Measurements from ENCODE around the gene NAA20.

The NAA20 gene

DNA sequence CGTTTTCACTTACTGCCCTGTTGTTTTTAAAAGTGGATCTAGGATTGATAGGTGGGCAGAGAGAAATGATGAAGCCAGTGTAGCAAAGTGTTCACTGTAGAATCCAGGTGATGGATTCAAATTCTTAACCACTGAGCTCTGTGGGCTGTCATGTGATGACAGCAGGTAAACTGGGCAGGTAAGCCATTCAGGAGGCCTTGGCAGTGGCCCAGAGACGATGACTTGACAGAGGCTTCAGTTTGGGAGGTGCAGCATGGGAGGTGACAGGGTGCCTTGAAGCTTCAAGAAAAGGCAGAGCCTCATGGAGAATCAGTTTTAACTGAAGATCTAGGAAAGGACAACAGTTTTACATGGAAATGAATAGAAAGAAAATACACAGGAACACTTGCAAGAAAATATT lies 2.0 kb downstream of the NAA20 start:
- DNase-seq (ENCODE audit: low read depth): no peak

- DNase-seq (ENCODE audit: low read depth): no peak
Measured at GRCh38 chr20:20020908-20021307, 3.7 kb downstream of the NAA20 start.

DNA sequence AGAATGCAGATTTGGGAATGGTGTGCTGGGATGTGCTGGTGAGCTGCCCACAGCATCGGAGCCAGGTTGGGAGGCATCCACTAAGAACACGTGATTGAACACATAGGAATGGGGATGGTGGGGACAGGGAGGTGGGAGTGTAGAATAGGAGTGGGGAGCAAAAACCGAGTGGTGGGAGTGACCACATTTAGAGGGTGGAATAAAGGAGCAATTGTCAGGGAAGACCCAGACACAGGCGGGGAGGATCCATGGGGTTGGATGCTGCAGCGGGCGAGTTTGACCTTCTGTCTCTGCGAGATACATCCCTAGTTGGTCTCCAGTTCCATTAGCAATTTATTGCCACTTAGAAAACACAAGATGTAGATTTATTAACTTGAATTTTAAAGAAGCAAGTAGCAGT lies 4.7 kb downstream of the NAA20 start:
- DNase-seq (ENCODE audit: low read depth): no peak

DNA sequence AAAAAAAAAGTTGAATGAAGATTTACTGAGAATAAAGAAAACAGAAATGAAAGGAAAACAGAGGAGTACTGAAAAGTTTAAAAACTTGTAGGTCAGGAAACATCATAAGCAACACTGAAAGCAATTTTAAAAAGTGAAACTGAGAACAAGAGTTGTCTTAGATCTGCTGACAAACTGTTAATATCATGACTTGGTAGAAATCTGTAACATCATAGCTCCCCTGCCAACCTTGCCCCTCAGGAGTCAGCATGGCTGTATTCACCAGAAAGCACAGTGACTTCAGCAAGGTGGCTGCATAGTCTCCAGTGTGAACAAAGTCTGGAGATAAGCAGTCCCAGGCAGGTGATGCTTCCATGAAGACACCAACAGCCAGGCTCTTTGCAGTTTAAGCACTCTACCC lies 5.3 kb downstream of the NAA20 start:
- no peak for DNase-seq (ENCODE audit: low read depth)

DNA sequence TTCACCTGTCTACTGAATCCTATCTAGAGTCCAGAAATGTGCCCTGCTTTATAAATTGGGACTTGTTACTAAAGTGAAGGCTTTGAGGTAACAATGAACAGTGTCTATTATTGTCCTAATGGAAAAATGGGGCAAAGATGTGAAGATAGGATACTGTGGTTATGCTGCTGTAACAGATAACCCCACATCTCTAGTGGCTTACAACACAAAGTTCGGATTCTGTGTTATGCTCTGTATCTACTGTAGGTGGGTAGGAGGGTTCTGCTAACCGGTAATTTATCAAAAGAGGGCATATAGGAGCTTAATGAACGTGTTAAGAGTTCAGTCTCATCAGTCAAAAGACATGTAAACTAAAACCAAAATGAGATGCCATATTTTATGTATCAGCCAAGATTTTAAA lies 6.2 kb downstream of the NAA20 start:
- DNase-seq (ENCODE audit: low read depth): no peak

- DNase-seq (ENCODE audit: low read depth): peak; percentile 73
Measured at GRCh38 chr20:20024942-20025341, 7.8 kb downstream of the NAA20 start.

- no peak for DNase-seq (ENCODE audit: low read depth)
Measured at GRCh38 chr20:20027284-20027683, 10.1 kb downstream of the NAA20 start.

GRCh38 chr20:20031790-20032189 lies 14.6 kb downstream of the NAA20 start:
- DNase-seq (ENCODE audit: low read depth): no peak

GRCh38 chr20:20034486-20034885 lies 17.3 kb downstream of the NAA20 start:
- DNase-seq (ENCODE audit: low read depth): peak; percentile 68

GRCh38 chr20:20036756-20037155 lies 19.6 kb downstream of the NAA20 start:
- DNase-seq (ENCODE audit: low read depth): no peak

DNA sequence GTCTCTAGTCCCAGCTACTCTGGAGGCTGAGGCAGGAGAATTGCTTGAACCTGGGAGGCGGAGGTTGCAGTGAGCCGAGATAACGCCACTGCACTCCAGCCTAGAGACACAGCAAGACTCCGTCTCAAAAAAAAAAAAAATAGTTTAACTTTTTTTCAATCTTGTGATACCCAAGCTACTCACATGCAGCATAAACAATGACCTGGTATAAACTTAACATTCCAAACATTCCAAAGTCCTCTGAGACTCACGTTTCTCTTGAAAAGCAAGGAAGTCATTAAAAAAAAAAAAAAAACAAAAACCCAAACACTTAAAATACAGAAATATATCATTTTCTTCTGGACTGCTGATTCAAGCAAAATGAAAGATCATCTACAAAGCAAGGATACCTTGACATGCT lies 20.8 kb downstream of the NAA20 start:
- peak; percentile 71 for DNase-seq (ENCODE audit: low read depth)

GRCh38 chr20:20038586-20038985 lies 21.4 kb downstream of the NAA20 start:
- no peak for DNase-seq (ENCODE audit: low read depth)

DNA sequence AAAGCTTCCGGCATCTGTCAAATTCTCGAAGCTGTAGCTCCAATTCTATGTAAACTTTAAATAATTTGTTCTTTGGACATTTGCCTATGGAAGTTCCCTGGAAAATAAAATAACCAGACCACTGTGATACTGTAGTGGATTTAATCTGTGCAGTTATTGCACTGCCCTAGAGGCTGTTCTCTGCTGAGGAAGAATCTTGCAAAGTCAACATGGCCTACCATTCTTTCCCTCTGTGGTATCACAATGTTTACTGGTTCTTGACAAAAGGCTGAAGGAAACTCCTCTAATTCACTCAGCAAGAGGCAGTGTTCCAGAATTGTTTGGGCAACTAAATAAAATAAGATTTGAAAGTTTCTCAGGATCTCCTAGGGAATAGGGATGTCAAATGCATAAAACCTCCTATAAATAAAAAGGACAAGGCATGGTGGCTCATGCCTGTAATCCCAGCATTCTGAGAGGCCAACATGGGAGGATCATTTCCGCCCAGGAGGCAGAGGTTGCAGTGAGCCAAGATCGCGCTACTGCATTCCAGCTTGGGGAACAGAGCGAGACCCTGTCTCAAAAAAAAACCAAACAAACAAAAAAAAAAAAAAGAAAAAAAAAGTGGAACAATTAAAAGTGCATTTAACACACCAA lies 22.7 kb downstream of the NAA20 start:
- no peak for DNase-seq (ENCODE audit: low read depth)

GRCh38 chr20:20051767-20052073 lies 34.6 kb downstream of the NAA20 start:
- no peak for DNase-seq (ENCODE audit: low read depth)

DNA sequence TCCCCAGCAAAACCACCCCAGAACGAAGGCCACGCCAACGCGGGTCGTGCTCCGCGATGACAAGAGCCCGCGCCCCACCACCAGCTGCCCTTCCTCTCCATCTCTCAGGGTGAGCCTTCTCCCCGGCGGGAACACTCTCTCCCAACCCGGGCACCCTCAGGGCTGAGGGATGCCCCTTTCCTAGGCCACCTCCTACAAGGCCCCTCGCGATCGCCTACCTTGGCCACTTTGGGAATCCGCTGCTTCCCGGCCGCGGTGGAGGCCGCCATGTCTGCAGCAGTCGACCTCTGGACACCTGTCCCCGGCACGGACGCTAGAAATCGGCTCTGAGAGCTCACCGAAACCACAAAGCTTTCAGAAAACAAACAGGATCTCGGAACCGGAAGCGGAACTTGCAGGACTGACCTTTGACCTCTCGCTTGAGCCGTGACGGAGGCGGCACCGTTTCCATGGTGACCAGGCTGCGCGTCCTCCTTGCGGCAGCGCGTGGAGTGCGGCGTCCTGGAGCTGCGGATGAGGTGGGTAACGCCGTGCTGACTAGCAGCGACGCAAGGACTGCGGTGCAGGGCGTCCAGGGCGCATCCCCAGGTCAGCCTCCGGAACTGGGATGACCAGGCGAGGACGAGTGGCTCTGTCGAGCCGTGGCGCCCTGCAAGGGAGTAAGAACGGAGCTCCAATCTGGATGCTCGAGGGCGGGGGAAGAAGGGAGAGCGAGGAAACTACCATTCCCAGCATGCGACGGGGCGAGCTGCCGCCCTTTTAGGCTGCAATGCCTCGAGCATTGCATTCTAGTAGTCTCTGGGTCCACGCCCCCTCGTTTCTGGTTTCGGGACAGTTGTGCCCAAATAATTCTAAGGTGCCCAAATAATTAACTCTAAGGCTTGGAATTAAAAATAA lies 35.2 kb downstream of the NAA20 start, which contains the start of the genes CFAP61 and CRNKL1:
Gene CFAP61 (plus strand): TSS at position 459 of the 897 bp plus-strand sequence. CDS start 4,122 bp downstream, outside the sequence.
Gene CRNKL1 (minus strand): TSS at position 393 of the 897 bp plus-strand sequence. CDS start 124 bp downstream, at position 269.
- peak; percentile 95 for DNase-seq (ENCODE audit: low read depth)

DNA sequence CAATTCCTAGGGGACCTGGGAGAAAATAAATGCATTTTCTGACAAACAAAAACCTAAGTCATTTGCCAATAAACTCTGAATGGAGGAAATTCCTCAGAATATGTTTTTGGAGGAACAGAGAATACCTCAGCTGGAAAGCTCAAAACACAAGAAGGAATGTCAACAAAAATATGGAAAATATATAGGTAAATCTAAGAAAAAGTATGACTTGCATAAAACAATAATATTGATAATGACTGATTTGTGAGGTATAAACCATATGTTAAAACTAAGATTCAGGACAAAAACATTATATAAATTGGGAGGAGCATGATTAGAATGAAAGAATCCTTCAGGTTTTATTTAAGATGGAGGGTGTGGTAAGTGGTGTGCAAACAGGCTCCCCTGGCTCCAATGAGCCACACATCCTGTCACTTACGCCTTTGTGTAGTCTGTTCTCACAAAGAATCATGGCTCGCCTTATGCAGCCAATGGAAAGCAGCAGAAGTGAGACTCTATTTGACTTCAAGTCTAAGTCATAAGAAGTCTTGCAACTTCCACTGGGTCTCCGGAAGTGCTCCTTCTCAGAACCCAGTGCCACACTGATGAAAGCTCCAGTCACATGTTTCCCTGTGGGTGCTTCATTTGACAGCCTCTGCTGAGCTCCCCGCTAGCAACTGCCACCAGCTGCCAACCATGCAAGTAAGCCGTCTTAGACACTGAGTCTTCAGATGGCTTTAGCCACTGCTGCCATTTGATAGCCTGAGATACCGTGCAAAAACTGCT lies 43.3 kb downstream of the NAA20 start:
- no peak for DNase-seq (ENCODE audit: low read depth)

DNA sequence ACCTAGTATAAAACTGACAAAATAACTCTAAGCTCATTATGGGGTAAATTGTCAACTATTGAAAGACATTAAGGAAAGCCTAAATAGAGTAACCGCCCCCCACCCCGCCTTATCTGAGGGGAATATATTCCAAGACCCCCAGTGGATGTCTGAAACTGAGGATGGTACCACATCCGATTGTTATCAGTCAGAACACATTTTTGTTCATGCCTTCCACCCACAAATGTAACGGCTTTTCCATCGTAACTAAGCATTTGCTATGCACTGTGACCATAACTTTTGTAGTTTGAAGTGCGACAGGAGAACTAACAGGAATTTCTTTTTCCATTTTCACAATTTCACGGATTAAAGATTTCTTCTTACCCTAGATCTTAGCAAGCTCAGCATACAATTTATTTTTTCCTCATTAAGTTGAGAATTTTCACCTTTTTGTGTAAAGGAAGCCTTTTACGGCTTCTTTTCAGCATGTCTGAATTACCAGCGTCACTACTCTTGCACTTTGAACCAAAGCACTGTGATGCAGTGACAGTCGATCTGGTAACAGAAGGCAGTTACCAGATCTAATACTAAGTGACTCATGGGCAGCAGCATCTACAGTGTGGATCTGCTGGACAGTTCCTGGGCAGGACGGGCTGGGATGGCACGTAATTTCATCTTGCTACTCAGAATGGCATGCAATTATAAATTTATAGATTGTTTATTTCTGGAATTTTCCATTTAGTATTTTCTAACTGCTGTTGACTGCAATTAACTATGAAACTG lies 47.0 kb downstream of the NAA20 start:
- peak; percentile 21 for DNase-seq (ENCODE audit: low read depth)

DNA sequence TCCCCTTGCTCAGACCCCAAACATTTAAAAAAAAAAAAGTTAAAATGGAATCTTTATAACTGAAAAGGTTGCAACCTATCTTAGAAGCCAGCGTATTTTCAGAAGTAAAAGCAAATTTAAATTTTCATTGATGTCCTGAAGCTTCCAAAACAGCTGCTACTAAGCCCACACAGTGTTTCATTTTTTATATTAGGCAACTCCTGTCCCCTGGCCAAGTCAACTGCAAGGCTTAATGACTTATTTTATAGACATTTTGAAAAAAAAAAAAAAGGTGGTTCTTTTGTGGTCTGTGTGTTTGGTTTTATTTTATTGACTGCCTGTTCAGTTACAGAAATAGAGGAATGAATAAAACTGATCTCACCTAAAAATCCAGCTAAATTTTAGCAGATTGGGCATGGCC lies 48.2 kb downstream of the NAA20 start:
- no peak for DNase-seq (ENCODE audit: low read depth)

- no peak for DNase-seq (ENCODE audit: low read depth)
Measured at GRCh38 chr20:20070871-20071726, 53.9 kb downstream of the NAA20 start.

DNA sequence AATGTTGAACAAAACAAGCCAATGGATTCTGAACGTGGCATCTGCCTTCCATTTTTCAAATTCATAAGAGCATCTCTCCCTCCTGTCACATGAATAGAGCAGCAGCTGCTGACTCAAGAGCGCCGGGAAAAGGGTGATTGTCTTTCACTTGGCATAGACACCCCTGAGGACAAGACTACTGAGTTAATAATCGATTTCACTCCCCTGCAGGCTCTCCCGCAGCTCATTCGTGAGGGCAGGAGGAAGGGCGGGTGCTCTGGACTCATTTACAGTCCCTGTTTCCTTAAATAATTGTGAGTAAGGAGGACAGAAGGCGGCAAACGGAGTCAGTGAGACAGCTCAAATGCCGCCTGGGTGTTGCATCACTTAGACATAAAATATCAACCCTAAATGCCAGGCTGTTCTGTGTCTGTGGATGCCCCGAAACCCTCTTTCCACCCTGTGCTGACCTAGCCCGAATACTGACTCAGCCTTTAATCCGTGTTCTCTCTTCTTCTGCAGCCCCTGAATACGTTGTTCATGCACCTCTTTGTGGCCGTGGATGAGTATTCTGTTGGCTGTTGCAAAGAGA lies 56.7 kb downstream of the NAA20 start:
- no peak for DNase-seq (ENCODE audit: low read depth)

GRCh38 chr20:20075032-20075431 lies 57.9 kb downstream of the NAA20 start:
- no peak for DNase-seq (ENCODE audit: low read depth)
